B cell (primary cell): ENCODE results near the gene CDC42BPG. TPM values are rescaled to one million over a fixed set of nuclear protein-coding genes. Genes with fewer than 3 reads are reported as not detected.

Experiments used
- ATAC-seq: fragments of 200-7000 bp; cut with Tn5 transposase; one replicate; pipeline ENCODE4 v1.10.0; 2021; ENCODE audit warnings: low read depth, mild to moderate bottlenecking, moderate number of reproducible peaks, moderate library complexity
- CTCF ChIA-PET: fragments of 350-600 bp; sonication (Branson Sonifier 250); formaldehyde crosslinking; loops from one replicate; lab custom pipeline; 2021; ENCODE audit warnings: antibody characterized with exemption, inconsistent platforms; lab: Charles Lee
- POLR2A ChIA-PET: fragments of 350-600 bp; sonication (Branson Sonifier 250); formaldehyde crosslinking; loops from one replicate; lab custom pipeline; 2021; ENCODE audit warnings: antibody characterized with exemption; lab: Charles Lee
- DNase-seq: peaks from one replicate; pipeline ENCODE4 v3.0.0; 2013
- H2AFZ ChIP-seq: 2 replicates; pipeline ENCODE4 v1.6.1; 2012; ENCODE audit warnings: mild to moderate bottlenecking, low read depth, low read length; ENCODE audit not compliant: insufficient read depth, poor library complexity, severe bottlenecking
- H3K27ac ChIP-seq, 2 donors: 1 replicate in 1 of 2; 2 replicates in 1 of 2; pipeline ENCODE4 v1.5.1; 2012 to 2013; ENCODE audit warnings: low read length in 2 of 2, mild to moderate bottlenecking in 2 of 2, moderate library complexity in 1 of 2
- H3K27me3 ChIP-seq, 4 experiments: fragments of 200-600 bp in 1 of 4; sonication (generic) in 1 of 4; replicated peaks in 1 of 4; 1 replicate in 2 of 4; 2 replicates in 2 of 4; pipeline versions ENCODE4 v1.6.1 to v1.7.0; 2013 to 2016; ENCODE audit warnings: low read length in 3 of 4, mild to moderate bottlenecking in 2 of 4, mixed read lengths in 1 of 4, moderate library complexity in 1 of 4; ENCODE audit not compliant: insufficient read depth in 4 of 4, control insufficient read depth in 3 of 4; ENCODE audit errors: control extremely low read depth in 1 of 4
- H3K36me3 ChIP-seq, 2 experiments: replicated peaks in 1 of 2; 1 replicate in 1 of 2; 2 replicates in 1 of 2; pipeline versions ENCODE4 v1.6.1 to v1.7.1; 2013; ENCODE audit warnings: low read length in 1 of 2; ENCODE audit not compliant: insufficient read depth in 2 of 2, control insufficient read depth in 1 of 2; ENCODE audit errors: control extremely low read depth in 1 of 2, extremely low read depth in 1 of 2
- H3K4me1 ChIP-seq, 2 donors: fragments of 200-600 bp in 1 of 2; sonication (generic) in 1 of 2; 1 replicate in 1 of 2; 2 replicates in 1 of 2; pipeline versions ENCODE4 v1.5.1 to v1.6.1; 2013 to 2017; ENCODE audit warnings: low read length in 2 of 2; ENCODE audit not compliant: control insufficient read depth in 2 of 2, insufficient read depth in 2 of 2
- H3K4me2 ChIP-seq: replicated peaks from 2 replicates; pipeline ENCODE3; 2012; ENCODE audit warnings: mild to moderate bottlenecking, low read depth, low read length; ENCODE audit not compliant: poor library complexity, severe bottlenecking
- H3K4me3 ChIP-seq, 5 experiments: fragments of 200-600 bp in 1 of 5; sonication (generic) in 1 of 5; 1 replicate in 3 of 5; 2 replicates in 2 of 5; pipeline versions ENCODE4 v1.5.1 to v1.7.0; 2011 to 2016; ENCODE audit warnings: low read length in 4 of 5, mild to moderate bottlenecking in 4 of 5, low read depth in 2 of 5, control low read depth in 1 of 5, moderate library complexity in 1 of 5; ENCODE audit not compliant: insufficient read depth in 1 of 5; ENCODE audit errors: control extremely low read depth in 1 of 5, extremely low read depth in 1 of 5
- H3K79me2 ChIP-seq: fragments of 200-600 bp; sonication (generic); one replicate; pipeline ENCODE4 v1.6.0; 2016; ENCODE audit warnings: low read length; ENCODE audit not compliant: control insufficient read depth, insufficient read depth
- H3K9ac ChIP-seq: fragments of 200-600 bp; sonication (generic); 2 replicates; pipeline ENCODE4 v1.6.1; 2017; ENCODE audit warnings: mild to moderate bottlenecking, low read length, moderate library complexity
- H3K9me3 ChIP-seq, 3 donors: one replicate each; pipeline versions ENCODE4 v1.6.1 to v1.7.1; 2013; ENCODE audit warnings: low read length in 2 of 3; ENCODE audit not compliant: control insufficient read depth in 2 of 3, insufficient read depth in 1 of 3; ENCODE audit errors: control extremely low read depth in 1 of 3
- H4K20me1 ChIP-seq: 2 replicates; pipeline ENCODE4 v1.6.0; 2012; ENCODE audit warnings: mild to moderate bottlenecking, low read length; ENCODE audit not compliant: insufficient read depth, control insufficient read depth, poor library complexity, severe bottlenecking
- H3K27ac Mint-ChIP-seq: one replicate; pipeline ENCODE4 v1.8.0; 2021; ENCODE audit warnings: mixed read lengths
- H3K27me3 Mint-ChIP-seq: one replicate; pipeline ENCODE4 v1.8.0; 2021; ENCODE audit warnings: mixed read lengths
- H3K4me1 Mint-ChIP-seq: one replicate; pipeline ENCODE4 v1.8.0; 2021; ENCODE audit warnings: mixed read lengths
- H3K4me3 Mint-ChIP-seq: one replicate; pipeline ENCODE4 v1.8.0; 2021; ENCODE audit warnings: mixed read lengths
- H3K9me3 Mint-ChIP-seq: one replicate; pipeline ENCODE4 v1.8.0; 2022; ENCODE audit warnings: mixed read lengths; ENCODE audit not compliant: insufficient read depth
- EZH2 ChIP-seq: IDR thresholded peaks from 2 replicates; pipeline ENCODE4 v1.6.1; 2012; ENCODE audit warnings: borderline replicate concordance, low read depth, mild to moderate bottlenecking, moderate library complexity, low read length; ENCODE audit not compliant: insufficient read depth, poor library complexity, severe bottlenecking
- WGBS: methylation state at CpG from one replicate; pipeline ENCODE4 v1.1.5; 2013; ENCODE audit warnings: missing lambda C conversion rate; ENCODE audit not compliant: insufficient coverage; 5-methylcytosine and 5-hydroxymethylcytosine counted together
- intact Hi-C: fragments of 100-400 bp; cut with micrococcal nuclease; formaldehyde crosslinking; loops from one replicate; pipeline ENCODE4 v1.10.0; 2022
- polyA plus RNA-seq: library from polyadenylated mRNA; depleted of rRNA; stranded (reverse); fragments of >200 nt; gene quantifications from 2 replicates; pipeline ENCODE4 v1.2.3, GENCODE V29; 2012
- total RNA-seq, 2 donors: library from RNA; stranded (reverse); fragments of 120-200 nt in 1 of 2; gene quantifications; 1 replicate in 1 of 2; 2 replicates in 1 of 2; pipeline versions ENCODE4 v1.2.3 to v1.2.4, GENCODE V29; 2013 to 2022
- TF ChIP-seq, protein P1 (sequence below): fragments of 200-600 bp; IDR thresholded peaks from one replicate; pipeline ENCODE4 v1.8.0; 2022; ENCODE audit warnings: antibody characterized with exemption, mild to moderate bottlenecking

Gene CDC42BPG
- total and polyA plus RNA-seq, 2 donors (not counting 1 experiment from before 2014, with no cell fraction given): 3.7 to 8.7 TPM

DNA sequence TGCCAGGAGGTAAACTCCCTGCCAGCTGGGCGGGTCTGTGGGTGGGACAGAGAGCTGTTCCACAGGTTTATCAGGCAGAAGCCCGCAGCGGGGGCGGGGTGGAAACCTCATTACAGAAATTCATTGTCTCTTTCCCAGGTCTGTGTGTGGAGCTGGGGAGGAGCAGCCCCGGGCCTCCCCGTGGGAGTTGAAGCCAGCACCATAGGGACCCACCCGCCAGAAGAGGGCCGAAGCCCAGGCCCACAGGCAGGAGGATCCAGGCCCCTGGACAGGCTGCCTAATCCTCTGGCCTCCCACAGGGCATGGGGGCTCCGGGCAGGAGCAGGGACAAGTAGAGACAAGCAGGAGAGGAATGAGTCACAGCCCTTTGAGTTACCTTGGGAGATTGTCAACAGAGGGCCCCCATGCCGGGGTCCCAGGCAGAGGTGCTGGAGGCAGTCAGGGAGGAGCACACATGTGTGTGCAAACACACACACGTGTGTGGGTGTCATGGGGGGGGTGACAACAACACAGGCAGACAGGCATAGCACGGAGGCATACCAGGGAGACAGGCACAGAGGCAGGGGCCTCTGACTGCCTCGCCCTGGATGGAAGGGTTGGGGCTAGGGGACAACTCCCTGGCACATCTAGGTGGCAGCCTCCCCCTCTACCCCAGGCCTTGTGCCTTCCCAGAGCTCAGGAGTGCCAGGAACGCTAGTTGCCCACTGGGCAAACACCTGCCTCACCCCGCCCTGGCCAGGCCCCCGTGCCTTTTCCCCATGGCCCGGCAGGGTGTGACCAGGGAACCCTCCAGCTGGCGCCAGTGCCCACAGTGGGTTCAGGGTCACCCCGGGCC lies 1.4 kb downstream of the CDC42BPG start:
- Histone ChIP-seq H3K4me1 (peaks cover 16 to 29% of the 10 kb centered on the region in 2 donors), H3K4me3 (no peak overlapping the region), H3K9ac (no peak overlapping the region), H4K20me1 (no peaks in the 10 kb centered on the region), H3K4me2 (peak overlapping the region; percentile 88), H3K27me3 (no peaks in the 10 kb centered on the region), H3K79me2 (peaks cover 17% of the 10 kb centered on the region), H3K36me3 (no peaks in the 10 kb centered on the region), H2AFZ (peak overlapping the region; percentile 77), H3K27ac (no peak overlapping the region), H3K9me3 (no peaks in the 10 kb centered on the region)
- H3K27me3 Mint-ChIP-seq: no peaks in the 10 kb centered on the region
- ATAC-seq: no peak
- no peak for TF ChIP-seq EZH2
- TF ChIP-seq, protein P1, sequence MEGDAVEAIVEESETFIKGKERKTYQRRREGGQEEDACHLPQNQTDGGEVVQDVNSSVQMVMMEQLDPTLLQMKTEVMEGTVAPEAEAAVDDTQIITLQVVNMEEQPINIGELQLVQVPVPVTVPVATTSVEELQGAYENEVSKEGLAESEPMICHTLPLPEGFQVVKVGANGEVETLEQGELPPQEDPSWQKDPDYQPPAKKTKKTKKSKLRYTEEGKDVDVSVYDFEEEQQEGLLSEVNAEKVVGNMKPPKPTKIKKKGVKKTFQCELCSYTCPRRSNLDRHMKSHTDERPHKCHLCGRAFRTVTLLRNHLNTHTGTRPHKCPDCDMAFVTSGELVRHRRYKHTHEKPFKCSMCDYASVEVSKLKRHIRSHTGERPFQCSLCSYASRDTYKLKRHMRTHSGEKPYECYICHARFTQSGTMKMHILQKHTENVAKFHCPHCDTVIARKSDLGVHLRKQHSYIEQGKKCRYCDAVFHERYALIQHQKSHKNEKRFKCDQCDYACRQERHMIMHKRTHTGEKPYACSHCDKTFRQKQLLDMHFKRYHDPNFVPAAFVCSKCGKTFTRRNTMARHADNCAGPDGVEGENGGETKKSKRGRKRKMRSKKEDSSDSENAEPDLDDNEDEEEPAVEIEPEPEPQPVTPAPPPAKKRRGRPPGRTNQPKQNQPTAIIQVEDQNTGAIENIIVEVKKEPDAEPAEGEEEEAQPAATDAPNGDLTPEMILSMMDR: no peak
- H3K4me3 Mint-ChIP-seq: peak overlapping the region; percentile 77
- H3K27ac Mint-ChIP-seq: peak overlapping the region; percentile 53
- WGBS: 92% methylated on average over 10 of the region's 19 CpGs
- intact Hi-C loops: loop anchor here (10.0 kb wide), 1 partner anchor 98 kb away; the partner anchor contains the start of gene RASGRP2
- peaks cover 22% of the 10 kb centered on the region for H3K4me1 Mint-ChIP-seq
- H3K9me3 Mint-ChIP-seq: no peaks in the 10 kb centered on the region
- no peak for DNase-seq
- ChIA-PET CTCF (interaction anchor here (1.1 to 29.2 kb wide), 9 partner anchors 12 to 171 kb away, joined by 3 to 1254 read pairs (median 10); partner anchors contain the start of genes ARL2, EHD1 and RASGRP2), POLR2A (interaction anchor here (0.6 to 1.6 kb wide), 5 partner anchors 24 to 312 kb away, joined by 3 to 5 read pairs (median 3); no protein-coding TSS in a partner anchor)
